T-cell (primary cell): ENCODE results near the gene STAB2. TPM values are rescaled to one million over a fixed set of nuclear protein-coding genes. Genes with fewer than 3 reads are reported as not detected.

Source experiments
- ATAC-seq, 4 experiments: fragments of 200-7000 bp in 3 of 4; fragments of 150-1000 bp in 1 of 4; cut with Tn5 transposase; replicated peaks in 1 of 4; 1 replicate in 3 of 4; 2 replicates in 1 of 4; pipeline ENCODE4 v1.10.0; 2021; ENCODE audit warnings: moderate library complexity in 3 of 4, mild to moderate bottlenecking in 2 of 4, moderate number of reproducible peaks in 1 of 4
- CTCF ChIA-PET, 2 donors: fragments of 300-600 bp; sonication (Branson Sonifier 250); formaldehyde crosslinking; loops; one replicate each; lab custom pipeline; 2022; ENCODE audit warnings: antibody characterized with exemption in 2 of 2; lab: Charles Lee
- POLR2A ChIA-PET, 2 donors: fragments of 300-600 bp; sonication (Branson Sonifier 250); formaldehyde crosslinking; loops; one replicate each; lab custom pipeline; 2022; ENCODE audit warnings: antibody characterized with exemption in 2 of 2; lab: Charles Lee
- DNase-seq, 35 experiments: peaks; one replicate each; pipeline versions ENCODE4 v3.0.0 to v3.0.0-alpha.2; 2013 to 2023
- H3K27ac ChIP-seq: one replicate; pipeline ENCODE4 v1.5.1; 2013; ENCODE audit warnings: low read length
- H3K27me3 ChIP-seq, 2 experiments: replicated peaks in 1 of 2; 1 replicate in 1 of 2; 2 replicates in 1 of 2; pipeline versions ENCODE4 v1.6.1 to v1.7.0; 2013; ENCODE audit warnings: low read length in 1 of 2, mixed read lengths in 1 of 2; ENCODE audit not compliant: control insufficient read depth in 2 of 2, insufficient read depth in 2 of 2; ENCODE audit errors: extremely low read depth in 1 of 2
- H3K36me3 ChIP-seq, 2 donors: 1 replicate in 1 of 2; 2 replicates in 1 of 2; pipeline versions ENCODE4 v1.6.1 to v1.7.0; 2013; ENCODE audit warnings: low read length in 1 of 2; ENCODE audit not compliant: control insufficient read depth in 2 of 2, insufficient read depth in 1 of 2; ENCODE audit errors: extremely low read depth in 1 of 2
- H3K4me1 ChIP-seq, 2 experiments: 1 replicate in 1 of 2; 2 replicates in 1 of 2; pipeline versions ENCODE4 v1.6.1 to v1.7.0; 2013; ENCODE audit warnings: low read length in 2 of 2, mixed read lengths in 1 of 2; ENCODE audit not compliant: insufficient read depth in 2 of 2, control insufficient read depth in 1 of 2; ENCODE audit errors: extremely low read depth in 1 of 2
- H3K4me3 ChIP-seq, 2 donors: 1 replicate in 1 of 2; 2 replicates in 1 of 2; pipeline versions ENCODE4 v1.5.1 to v1.7.0; 2013; ENCODE audit warnings: mild to moderate bottlenecking in 2 of 2, low read length in 1 of 2, moderate library complexity in 1 of 2; ENCODE audit not compliant: control insufficient read depth in 1 of 2; ENCODE audit errors: extremely low read depth in 1 of 2
- H3K9me3 ChIP-seq: 2 replicates; pipeline ENCODE4 v1.7.0; 2013
- H3K27ac Mint-ChIP-seq, 2 donors: one replicate each; pipeline ENCODE4 v1.8.0; 2020 to 2021; ENCODE audit warnings: mild to moderate bottlenecking in 2 of 2, mixed read lengths in 2 of 2
- H3K27me3 Mint-ChIP-seq, 2 donors: one replicate each; pipeline ENCODE4 v1.8.0; 2021 to 2022; ENCODE audit warnings: mixed read lengths in 2 of 2
- H3K36me3 Mint-ChIP-seq: one replicate; pipeline ENCODE4 v1.8.0; 2021; ENCODE audit warnings: mixed read lengths
- H3K4me1 Mint-ChIP-seq, 3 donors: one replicate each; pipeline ENCODE4 v1.8.0; 2020 to 2022; ENCODE audit warnings: mixed read lengths in 3 of 3, mild to moderate bottlenecking in 1 of 3
- H3K4me3 Mint-ChIP-seq, 3 donors: one replicate each; pipeline ENCODE4 v1.8.0; 2020 to 2022; ENCODE audit warnings: mild to moderate bottlenecking in 3 of 3, mixed read lengths in 3 of 3, moderate library complexity in 3 of 3
- H3K9me3 Mint-ChIP-seq, 3 donors: one replicate each; pipeline ENCODE4 v1.8.0; 2020 to 2022; ENCODE audit warnings: mixed read lengths in 3 of 3
- WGBS: methylation state at CpG from one replicate; pipeline ENCODE4 v1.1.5; 2013; ENCODE audit warnings: missing lambda C conversion rate; ENCODE audit not compliant: insufficient coverage; 5-methylcytosine and 5-hydroxymethylcytosine counted together
- total RNA-seq, 35 experiments: library from RNA in 6 of 35; stranded (reverse) in 6 of 35; fragments of 120-200 nt in 1 of 35; gene quantifications; one replicate each; pipeline versions ENCODE4 v1.2.1 to v1.2.4 and lab custom pipeline; 2013 to 2026

STAB2 gene
- total RNA-seq, 5 donors from 2014 or later (not counting 1 experiment from before 2014, with no cell fraction given): not detected

- peaks cover 10 to 20% of the 10 kb centered on the region in 2 donors for H3K27me3 Mint-ChIP-seq
- CTCF ChIA-PET: no interaction called here
Observed at GRCh38 chr12:103742349-103742932, 155.4 kb downstream of the STAB2 start.

GRCh38 chr12:103743788-103744187 lies 156.7 kb downstream of the STAB2 start:
- 67% methylated on average over 1 of the region's 3 CpGs for WGBS
- Histone ChIP-seq H3K27ac (no peak overlapping the region), H3K4me1 (no peaks in the 10 kb centered on the region), H3K4me3 (no peak overlapping the region), H3K27me3 (peaks cover 0 to 6% of the 10 kb centered on the region in 2 experiments), H3K36me3 (no peaks in the 10 kb centered on the region), H3K9me3 (no peaks in the 10 kb centered on the region)
- POLR2A ChIA-PET: no interaction called here
- Mint-ChIP-seq H3K4me1 (no peaks in the 10 kb centered on the region), H3K9me3 (no peaks in the 10 kb centered on the region), H3K36me3 (no peaks in the 10 kb centered on the region), H3K27ac (no peak overlapping the region), H3K27me3 (peaks cover 11 to 17% of the 10 kb centered on the region in 2 donors), H3K4me3 (no peak overlapping the region)
- DNase-seq: no peak
- ATAC-seq: no peak
- CTCF ChIA-PET: no interaction called here

More at GRCh38 chr12:103742349-103742932, 155.4 kb downstream of the STAB2 start:
- H3K4me1 ChIP-seq: no peaks in the 10 kb centered on the region
- Mint-ChIP-seq H3K36me3 (no peaks in the 10 kb centered on the region), H3K4me3 (no peak overlapping the region), H3K9me3 (no peaks in the 10 kb centered on the region), H3K27ac (no peak overlapping the region), H3K4me1 (no peaks in the 10 kb centered on the region)
- POLR2A ChIA-PET: interaction anchor here in 1 of 2 donors (0.6 kb wide), 1 partner anchor 62 kb away, joined by 3 read pairs; no protein-coding TSS in a partner anchor
- ATAC-seq: no peak
- H3K36me3 ChIP-seq: no peaks in the 10 kb centered on the region
- H3K27me3 ChIP-seq: peaks cover 0 to 6% of the 10 kb centered on the region in 2 experiments
- H3K4me3 ChIP-seq: no peak overlapping the region
- no peak for DNase-seq
- no peaks in the 10 kb centered on the region for H3K9me3 ChIP-seq
- 87% methylated on average over 14 of the region's 15 CpGs for WGBS
- no peak overlapping the region for H3K27ac ChIP-seq

DNA sequence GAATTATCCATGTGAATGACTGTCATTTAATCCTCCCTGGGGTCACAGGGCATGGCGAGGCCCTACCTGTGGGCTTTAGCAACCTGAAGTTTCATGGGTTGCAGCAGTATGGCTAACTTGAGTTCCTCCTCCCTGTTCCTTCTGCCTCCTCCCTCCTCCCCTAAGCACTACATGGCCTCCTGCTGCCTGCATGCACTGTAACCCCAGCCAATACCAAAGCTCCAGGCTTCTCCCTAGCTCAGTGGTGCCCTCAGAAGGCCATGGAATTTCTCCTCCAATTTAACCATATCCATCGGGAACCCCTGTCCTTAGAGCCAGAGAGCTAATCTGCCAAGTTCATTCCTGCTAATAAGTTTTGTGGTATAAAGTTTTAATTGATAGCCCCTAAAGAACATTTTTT lies 158.9 kb downstream of the STAB2 start:
- Mint-ChIP-seq H3K27me3 (peaks cover 11 to 22% of the 10 kb centered on the region in 2 donors), H3K9me3 (no peaks in the 10 kb centered on the region), H3K4me1 (no peaks in the 10 kb centered on the region), H3K27ac (no peak overlapping the region), H3K4me3 (no peak overlapping the region), H3K36me3 (no peaks in the 10 kb centered on the region)
- ChIA-PET POLR2A (no interaction called here), CTCF (no interaction called here)
- H3K4me3 ChIP-seq: no peak overlapping the region
- no peak overlapping the region for H3K27ac ChIP-seq
- H3K27me3 ChIP-seq: peaks cover 0 to 4% of the 10 kb centered on the region in 2 experiments
- DNase-seq: no peak
- H3K36me3 ChIP-seq: no peaks in the 10 kb centered on the region
- no peaks in the 10 kb centered on the region for H3K9me3 ChIP-seq
- no peaks in the 10 kb centered on the region for H3K4me1 ChIP-seq
- 67% methylated on average over 1 of the region's 2 CpGs for WGBS
- no peak for ATAC-seq

DNA sequence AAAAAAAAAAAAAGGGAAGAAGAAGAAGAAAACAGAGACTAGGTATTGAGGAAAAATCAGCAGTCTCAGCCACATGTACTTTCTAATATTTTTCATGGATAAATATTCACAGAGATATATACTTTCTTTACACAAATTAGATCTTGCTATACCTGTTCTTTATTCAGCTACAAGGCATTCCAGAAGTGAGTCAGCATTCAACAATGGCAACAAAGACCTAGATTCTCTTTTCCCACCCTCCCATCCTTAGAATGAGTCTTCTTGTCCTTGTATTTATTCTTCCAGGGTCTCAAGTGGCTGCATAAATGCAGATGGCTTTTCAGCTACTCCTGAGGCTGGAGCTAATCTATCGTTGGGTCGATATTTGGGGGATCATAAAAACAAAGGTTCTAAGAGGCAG lies 160.9 kb downstream of the STAB2 start:
- no peaks in the 10 kb centered on the region for H3K9me3 Mint-ChIP-seq
- H3K27ac Mint-ChIP-seq: no peak overlapping the region
- DNase-seq (no peak), ATAC-seq (no peak)
- H3K4me1 Mint-ChIP-seq: no peaks in the 10 kb centered on the region
- POLR2A ChIA-PET: no interaction called here
- CTCF ChIA-PET: no interaction called here
- H3K27me3 ChIP-seq: peaks cover 0 to 6% of the 10 kb centered on the region in 2 experiments
- no CpG with 5 or more reads among the region's 2 CpGs for WGBS
- H3K27ac ChIP-seq: no peak overlapping the region
- no peaks in the 10 kb centered on the region for H3K9me3 ChIP-seq
- peaks cover 8 to 13% of the 10 kb centered on the region in 2 donors for H3K27me3 Mint-ChIP-seq
- no peaks in the 10 kb centered on the region for H3K4me1 ChIP-seq
- no peak overlapping the region for H3K4me3 ChIP-seq
- no peaks in the 10 kb centered on the region for H3K36me3 Mint-ChIP-seq
- no peaks in the 10 kb centered on the region for H3K36me3 ChIP-seq
- no peak overlapping the region for H3K4me3 Mint-ChIP-seq

DNA sequence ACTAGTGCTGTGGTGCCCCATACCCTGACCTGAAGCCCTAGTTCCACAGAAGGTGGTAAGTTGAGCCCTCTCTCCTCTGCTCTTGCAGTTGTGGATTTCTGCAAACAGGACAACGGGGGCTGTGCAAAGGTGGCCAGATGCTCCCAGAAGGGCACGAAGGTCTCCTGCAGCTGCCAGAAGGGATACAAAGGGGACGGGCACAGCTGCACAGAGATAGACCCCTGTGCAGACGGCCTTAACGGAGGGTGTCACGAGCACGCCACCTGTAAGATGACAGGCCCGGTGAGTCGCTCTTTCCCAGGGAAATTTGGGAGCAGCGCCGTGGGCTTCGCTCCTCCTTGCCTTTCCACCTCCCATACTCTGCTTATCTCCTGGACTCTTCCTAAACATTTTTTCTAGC lies 161.8 kb downstream of the STAB2 start:
- Mint-ChIP-seq H3K27ac (no peak overlapping the region), H3K36me3 (no peaks in the 10 kb centered on the region), H3K4me1 (no peaks in the 10 kb centered on the region), H3K27me3 (peaks cover 8% of the 10 kb centered on the region in 2 donors), H3K9me3 (no peaks in the 10 kb centered on the region), H3K4me3 (no peak overlapping the region)
- 91% methylated on average over 7 of the region's 12 CpGs for whole genome bisulfite sequencing
- Histone ChIP-seq H3K4me3 (no peak overlapping the region), H3K27ac (no peak overlapping the region), H3K36me3 (no peaks in the 10 kb centered on the region), H3K4me1 (no peaks in the 10 kb centered on the region), H3K9me3 (no peaks in the 10 kb centered on the region), H3K27me3 (peaks cover 0 to 3% of the 10 kb centered on the region in 2 experiments)
- DNase-seq (no peak), ATAC-seq (no peak)
- ChIA-PET CTCF (no interaction called here), POLR2A (no interaction called here)

- Mint-ChIP-seq H3K36me3 (peaks cover 3% of the 10 kb centered on the region), H3K27ac (no peak overlapping the region), H3K27me3 (peaks cover 8% of the 10 kb centered on the region in 2 donors), H3K4me3 (no peak overlapping the region), H3K4me1 (no peaks in the 10 kb centered on the region), H3K9me3 (no peaks in the 10 kb centered on the region)
- Histone ChIP-seq H3K4me3 (no peak overlapping the region), H3K36me3 (no peaks in the 10 kb centered on the region), H3K9me3 (no peaks in the 10 kb centered on the region), H3K4me1 (no peaks in the 10 kb centered on the region), H3K27ac (no peak overlapping the region), H3K27me3 (peaks cover 0 to 3% of the 10 kb centered on the region in 2 experiments)
- DNase-seq: no peak
- ChIA-PET CTCF (no interaction called here), POLR2A (no interaction called here)
- ATAC-seq: no peak
- 70% methylated on average over 1 of the region's 1 CpG for WGBS
Observed at GRCh38 chr12:103751171-103751570, 164.1 kb downstream of the STAB2 start.
